Endothelial cell of umbilical vein (primary cell): ENCODE data around the gene RAD9A. TPM values are rescaled to one million over a fixed set of nuclear protein-coding genes. Genes with fewer than 3 reads are reported as not detected.
A peak's percentile ranks its signal among the peaks of the same experiment; 100 is the strongest.

Experiments
- BruUV-seq: library from RNA; stranded (reverse); fragments of 400-500 nt; replicated peaks from 2 replicates; lab custom pipeline; 2021; lab: Mats Ljungman, UMichigan
- CTCF ChIA-PET: fragments of 300-600, 350-600 bp; sonication (Branson Sonifier 250); formaldehyde crosslinking; loops from one replicate; lab custom pipeline; 2021; ENCODE audit warnings: antibody characterized with exemption, inconsistent platforms; lab: Charles Lee
- POLR2A ChIA-PET: fragments of 300-600, 350-600 bp; sonication (Branson Sonifier 250); formaldehyde crosslinking; loops from one replicate; lab custom pipeline; 2021; ENCODE audit warnings: antibody characterized with exemption, inconsistent platforms; lab: Charles Lee
- DNase-seq: peaks from one replicate; pipeline ENCODE4 v3.0.0-alpha.2; 2011; ENCODE audit warnings: low read depth, low spot score
- FAIRE-seq: peaks from 2 replicates; lab custom pipeline; 2011; peaks lifted over from hg19 to GRCh38; lab: Jason Lieb, UNC
- H2AFZ ChIP-seq: 2 replicates; pipeline ENCODE4 v1.6.0; 2012; ENCODE audit warnings: low read depth, low read length, control low read depth, inconsistent platforms
- H3K27ac ChIP-seq: 2 replicates; pipeline ENCODE4 v1.5.1; 2011; ENCODE audit warnings: low read depth, mild to moderate bottlenecking, control low read depth, low read length, moderate library complexity; ENCODE audit not compliant: insufficient read depth
- H3K27me3 ChIP-seq, 2 experiments: 2 replicates each; pipeline versions ENCODE4 v1.6.0 to v1.6.1; 2011; ENCODE audit warnings: low read length in 2 of 2, mixed read lengths in 1 of 2; ENCODE audit not compliant: control insufficient read depth in 2 of 2, insufficient read depth in 2 of 2
- H3K36me3 ChIP-seq, 2 experiments: 2 replicates in 1 of 2; 3 replicates in 1 of 2; pipeline ENCODE4 v1.5.1; 2011; ENCODE audit warnings: low read length in 2 of 2, mild to moderate bottlenecking in 1 of 2, moderate library complexity in 1 of 2; ENCODE audit not compliant: control insufficient read depth in 2 of 2, insufficient read depth in 2 of 2; ENCODE audit errors: extremely low read depth in 1 of 2
- H3K4me1 ChIP-seq: 3 replicates; pipeline ENCODE4 v1.5.1; 2011; ENCODE audit warnings: mild to moderate bottlenecking, low read length; ENCODE audit not compliant: control insufficient read depth, insufficient read depth; ENCODE audit errors: extremely low read depth
- H3K4me2 ChIP-seq: 2 replicates; pipeline ENCODE4 v1.6.1; 2011; ENCODE audit warnings: low read length, control low read depth, mixed read lengths; ENCODE audit not compliant: insufficient read depth
- H3K4me3 ChIP-seq, 3 experiments: fragments of 200-600 bp in 1 of 3; sonication (generic), shearing (Covaris generic) in 1 of 3; replicated peaks in 1 of 3; 2 replicates each; pipeline ENCODE4 v1.5.1; 2011 to 2016; ENCODE audit warnings: control low read depth in 3 of 3, low read length in 3 of 3, mild to moderate bottlenecking in 2 of 3, inconsistent platforms in 1 of 3, low read depth in 1 of 3, moderate library complexity in 1 of 3; ENCODE audit not compliant: insufficient read depth in 1 of 3
- H3K79me2 ChIP-seq: 2 replicates; pipeline ENCODE4 v1.6.0; 2012; ENCODE audit warnings: low read length, inconsistent platforms; ENCODE audit not compliant: control insufficient read depth, insufficient read depth
- H3K9ac ChIP-seq: replicated peaks from 2 replicates; pipeline ENCODE3; 2011; ENCODE audit warnings: low read length, control low read depth; ENCODE audit not compliant: insufficient read depth; ENCODE audit errors: extremely low read depth
- H3K9me1 ChIP-seq: replicated peaks from 3 replicates; pipeline ENCODE4 v1.6.0; 2011; ENCODE audit warnings: mild to moderate bottlenecking, low read length; ENCODE audit not compliant: control insufficient read depth, insufficient read depth; ENCODE audit errors: extremely low read depth
- H3K9me3 ChIP-seq: replicated peaks from 2 replicates; pipeline ENCODE4 v1.5.1; 2012; ENCODE audit warnings: low read length, inconsistent platforms; ENCODE audit not compliant: control insufficient read depth, insufficient read depth
- H4K20me1 ChIP-seq: replicated peaks from 2 replicates; pipeline ENCODE3; 2011; ENCODE audit warnings: mild to moderate bottlenecking, low read length; ENCODE audit not compliant: control insufficient read depth, insufficient read depth; ENCODE audit errors: extremely low read depth
- FOS ChIP-seq: IDR thresholded peaks from 2 replicates; pipeline ENCODE4 v1.6.1; 2011; ENCODE audit warnings: mild to moderate bottlenecking, low read length, moderate library complexity, borderline replicate concordance; ENCODE audit not compliant: insufficient read depth
- GATA2 ChIP-seq: IDR thresholded peaks from 2 replicates; pipeline ENCODE4 v1.7.0; 2011; ENCODE audit warnings: low read depth, mild to moderate bottlenecking, moderate library complexity, mixed read lengths, low read length; ENCODE audit not compliant: insufficient read length, insufficient read depth
- POLR2A ChIP-seq: IDR thresholded peaks from 2 replicates; pipeline ENCODE4 v1.6.1; 2012; ENCODE audit warnings: low read depth, mild to moderate bottlenecking, control low read depth, low read length
- POLR2AphosphoS5 ChIP-seq: IDR thresholded peaks from 2 replicates; pipeline ENCODE4 v1.6.1; 2012; ENCODE audit warnings: low read depth, mild to moderate bottlenecking, control low read depth, low read length, moderate library complexity; ENCODE audit not compliant: insufficient read depth
- dilution Hi-C: fragments of 300-500 bp; cut with MboI; formaldehyde crosslinking; loops from one replicate; pipeline ENCODE4 v1.15.0; 2019; ENCODE audit warnings: low sequenced_read_pairs; ENCODE audit not compliant: extremely low pct_ligation_motif_present
- intact Hi-C: fragments of 100-400 bp; cut with micrococcal nuclease; formaldehyde crosslinking; loops from one replicate; pipeline ENCODE4 v1.10.0; 2022
- polyA plus RNA-seq, 4 experiments: library from polyadenylated mRNA; depleted of rRNA in 3 of 4; stranded (reverse) in 3 of 4; unstranded in 1 of 4; fragments of >200 nt; gene quantifications; 2 replicates each; pipeline versions ENCODE4 v1.2.1 to v1.2.3, GENCODE V29; 2011 to 2012; ENCODE audit warnings: missing spikeins in 1 of 4
- total RNA-seq: library from RNA; stranded (reverse); gene quantifications from 2 replicates; pipeline ENCODE4 v1.2.3, GENCODE V29; 2021
- TF ChIP-seq, protein P1 (sequence below), 2 donors: IDR thresholded peaks; 1 replicate in 1 of 2; 2 replicates in 1 of 2; pipeline ENCODE4 v1.5.1; 2011; ENCODE audit warnings: low read length in 2 of 2, mild to moderate bottlenecking in 2 of 2, moderate library complexity in 2 of 2, control low read depth in 1 of 2, inconsistent platforms in 1 of 2, low read depth in 1 of 2; ENCODE audit not compliant: insufficient read depth in 1 of 2; ENCODE audit errors: extremely low read depth in 1 of 2

RAD9A gene
- total and polyA plus RNA-seq, 2 donors (not counting 3 experiments of a cell fraction or from before 2014, with no cell fraction given): 18.4 to 22.2 TPM

DNA sequence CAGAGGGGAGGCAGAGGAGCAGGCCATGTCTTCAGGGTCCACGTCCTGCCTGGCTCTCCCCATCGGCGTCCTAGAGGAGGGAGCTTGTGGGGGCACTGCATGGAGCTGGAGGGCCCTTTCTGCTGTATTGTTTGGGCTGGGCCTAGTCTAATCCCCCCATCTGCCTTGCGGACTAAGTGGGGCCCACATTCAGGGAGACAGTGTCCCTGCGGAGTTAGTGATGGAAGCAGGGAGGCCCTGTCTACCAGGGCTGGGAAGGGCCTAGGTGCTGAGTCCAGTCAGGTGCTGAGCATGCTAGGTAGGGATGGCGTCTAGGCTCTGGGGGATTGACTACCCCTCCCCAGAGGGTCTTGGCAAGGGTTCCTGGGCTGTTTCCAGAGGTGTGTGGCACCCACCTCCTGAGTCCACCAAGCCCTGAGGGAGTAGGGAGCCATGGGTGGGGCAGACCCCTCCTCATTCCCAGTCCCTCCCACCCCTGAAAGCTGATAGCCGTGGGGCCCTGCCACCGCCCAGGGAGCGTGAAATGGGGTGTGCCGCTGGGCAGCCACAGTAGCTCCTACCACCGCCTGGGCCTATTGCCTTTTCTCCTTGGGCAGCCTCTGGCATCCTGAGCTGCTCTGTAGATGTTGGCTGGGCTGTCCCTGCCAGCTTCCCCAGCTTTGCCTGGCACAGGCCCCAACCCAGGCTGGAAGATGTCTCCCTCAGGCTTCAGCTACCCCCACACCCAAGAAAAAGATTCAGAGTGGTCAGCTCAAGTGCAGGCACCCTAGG lies 36.6 kb upstream of the RAD9A start:
- ChIA-PET POLR2A (no interaction called here), CTCF (interaction anchor here (0.6 to 15.0 kb wide), 6 partner anchors 9 to 47 kb away, joined by 4 to 1051 read pairs (median 6); partner anchors contain the start of genes CLCF1 and PPP1CA)
- H4K20me1 ChIP-seq: no peaks in the 10 kb centered on the region
- BruUV-seq: no TSS peak
- H3K4me3 ChIP-seq: no peak overlapping the region
- H2AFZ ChIP-seq: no peak overlapping the region
- peak overlapping the region; percentile 78 for H3K27ac ChIP-seq
- TF ChIP-seq GATA2 (no peak), POLR2A (no peak), POLR2AphosphoS5 (no peak), FOS (no peak)
- TF ChIP-seq, protein P1, sequence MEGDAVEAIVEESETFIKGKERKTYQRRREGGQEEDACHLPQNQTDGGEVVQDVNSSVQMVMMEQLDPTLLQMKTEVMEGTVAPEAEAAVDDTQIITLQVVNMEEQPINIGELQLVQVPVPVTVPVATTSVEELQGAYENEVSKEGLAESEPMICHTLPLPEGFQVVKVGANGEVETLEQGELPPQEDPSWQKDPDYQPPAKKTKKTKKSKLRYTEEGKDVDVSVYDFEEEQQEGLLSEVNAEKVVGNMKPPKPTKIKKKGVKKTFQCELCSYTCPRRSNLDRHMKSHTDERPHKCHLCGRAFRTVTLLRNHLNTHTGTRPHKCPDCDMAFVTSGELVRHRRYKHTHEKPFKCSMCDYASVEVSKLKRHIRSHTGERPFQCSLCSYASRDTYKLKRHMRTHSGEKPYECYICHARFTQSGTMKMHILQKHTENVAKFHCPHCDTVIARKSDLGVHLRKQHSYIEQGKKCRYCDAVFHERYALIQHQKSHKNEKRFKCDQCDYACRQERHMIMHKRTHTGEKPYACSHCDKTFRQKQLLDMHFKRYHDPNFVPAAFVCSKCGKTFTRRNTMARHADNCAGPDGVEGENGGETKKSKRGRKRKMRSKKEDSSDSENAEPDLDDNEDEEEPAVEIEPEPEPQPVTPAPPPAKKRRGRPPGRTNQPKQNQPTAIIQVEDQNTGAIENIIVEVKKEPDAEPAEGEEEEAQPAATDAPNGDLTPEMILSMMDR (IDR thresholded peaks at IDR 0.05; ENCODE audit: extremely low read depth in 1 of 2, insufficient read depth in 1 of 2, low read depth in 1 of 2, low read length in 2 of 2): no peak
- no peak for DNase-seq
- H3K27me3 ChIP-seq: no peaks in the 10 kb centered on the region
- no peak for FAIRE-seq
- H3K36me3 ChIP-seq: no peaks in the 10 kb centered on the region
- dilution Hi-C loops (no loop called here), intact Hi-C loops (no loop called here)
- peak overlapping the region; percentile 3 for H3K4me2 ChIP-seq
- H3K4me1 ChIP-seq: peaks cover 47% of the 10 kb centered on the region
- peak overlapping the region; percentile 25 for H3K9ac ChIP-seq
- H3K9me1 ChIP-seq: no peaks in the 10 kb centered on the region
- no peaks in the 10 kb centered on the region for H3K9me3 ChIP-seq
- peaks cover 4% of the 10 kb centered on the region for H3K79me2 ChIP-seq
